Endothelial cell of umbilical vein (primary cell): ENCODE results near the gene DHRS4.

ENCODE experiments used
- CTCF ChIP-seq, 2 donors: IDR thresholded peaks; 1 replicate in 1 of 2; 2 replicates in 1 of 2; pipeline ENCODE4 v1.5.1; 2011; ENCODE audit warnings: low read length in 2 of 2, mild to moderate bottlenecking in 2 of 2, moderate library complexity in 2 of 2, control low read depth in 1 of 2, inconsistent platforms in 1 of 2, low read depth in 1 of 2; ENCODE audit not compliant: insufficient read depth in 1 of 2; ENCODE audit errors: extremely low read depth in 1 of 2
- EZH2 ChIP-seq: IDR thresholded peaks from 2 replicates; pipeline ENCODE4 v1.6.1; 2012; ENCODE audit warnings: borderline replicate concordance, low read depth, mild to moderate bottlenecking, moderate library complexity, low read length, inconsistent platforms; ENCODE audit not compliant: severe bottlenecking
- FOS ChIP-seq: IDR thresholded peaks from 2 replicates; pipeline ENCODE4 v1.6.1; 2011; ENCODE audit warnings: mild to moderate bottlenecking, low read length, moderate library complexity, borderline replicate concordance; ENCODE audit not compliant: insufficient read depth
- GATA2 ChIP-seq: IDR thresholded peaks from 2 replicates; pipeline ENCODE4 v1.7.0; 2011; ENCODE audit warnings: low read depth, mild to moderate bottlenecking, moderate library complexity, mixed read lengths, low read length; ENCODE audit not compliant: insufficient read length, insufficient read depth
- JUN ChIP-seq: IDR thresholded peaks from 2 replicates; pipeline ENCODE4 v1.6.1; 2011; ENCODE audit warnings: borderline replicate concordance, low read depth; ENCODE audit not compliant: insufficient read length, insufficient read depth
- MAX ChIP-seq: IDR thresholded peaks from 2 replicates; pipeline ENCODE4 v1.6.1; 2011; ENCODE audit not compliant: insufficient read depth, insufficient read length
- MYC ChIP-seq: IDR thresholded peaks from one replicate; pipeline ENCODE4 v1.6.1; 2011; ENCODE audit warnings: mild to moderate bottlenecking, low read depth, low read length
- POLR2A ChIP-seq: IDR thresholded peaks from 2 replicates; pipeline ENCODE4 v1.6.1; 2012; ENCODE audit warnings: low read depth, mild to moderate bottlenecking, control low read depth, low read length
- POLR2AphosphoS5 ChIP-seq: IDR thresholded peaks from 2 replicates; pipeline ENCODE4 v1.6.1; 2012; ENCODE audit warnings: low read depth, mild to moderate bottlenecking, control low read depth, low read length, moderate library complexity; ENCODE audit not compliant: insufficient read depth

- TF ChIP-seq POLR2A: no peak
- TF ChIP-seq EZH2: no peak
- no peak for TF ChIP-seq FOS
- no peak for TF ChIP-seq CTCF (IDR thresholded peaks at IDR 0.05; ENCODE audit: extremely low read depth in 1 of 2, insufficient read depth in 1 of 2, low read depth in 1 of 2, low read length in 2 of 2)
- no peak for TF ChIP-seq JUN
- no peak for TF ChIP-seq MAX
- TF ChIP-seq POLR2AphosphoS5: no peak
- TF ChIP-seq MYC: no peak
- TF ChIP-seq GATA2: no peak
Observed at GRCh38 chr14:23942587-23942986, 11.0 kb upstream of the DHRS4 start.
